ENCODE measurements around the gene LEF1. TPM values are rescaled to one million over a fixed set of nuclear protein-coding genes. Genes with fewer than 3 reads are reported as not detected.

Gene LEF1
- total RNA-seq, 4 donors from 2014 or later, result 0.42 to 3.6 (median 1.9) TPM

GRCh38 chr4:108166038-108166437 is 2.7 kb downstream of the LEF1 start:
- H3K9me3 ChIP-seq, result no peaks in the 10 kb centered on the region
- intact Hi-C loops (cut with DNase I), result no loop called here
- 60% methylated on average over 12 of the region's 12 CpGs for WGBS
- H3K36me3 ChIP-seq, result no peaks in the 10 kb centered on the region
- no peak overlapping the region for H3K27ac ChIP-seq (replicated peaks in 1 of 4)
- peaks cover 26 to 36% (median 34%) of the 10 kb centered on the region in 4 donors for H3K4me1 ChIP-seq
- TF ChIP-seq POLR2AphosphoS5 (IDR thresholded peaks at IDR 0.05) (no peak), EP300 (IDR thresholded peaks at IDR 0.05) (no peak)
- H3K4me3 ChIP-seq, result peak overlapping the region in 2 of 4 donors; percentile 63 to 71
- no peak for DNase-seq (ENCODE audit: extremely low spot score)
- H3K27me3 ChIP-seq, result peaks cover 7 to 99% (median 58%) of the 10 kb centered on the region in 4 donors

- Histone ChIP-seq H3K36me3 (no peaks in the 10 kb centered on the region), H3K27ac (replicated peaks in 1 of 4) (no peak overlapping the region), H3K4me1 (peaks cover 26 to 36% (median 34%) of the 10 kb centered on the region in 4 donors), H3K4me3 (no peak overlapping the region), H3K9me3 (no peaks in the 10 kb centered on the region), H3K27me3 (peaks cover 7 to 99% (median 55%) of the 10 kb centered on the region in 4 donors)
- TF ChIP-seq POLR2AphosphoS5 (IDR thresholded peaks at IDR 0.05) (no peak), EP300 (IDR thresholded peaks at IDR 0.05) (no peak), POLR2A (IDR thresholded peaks at IDR 0.05; ENCODE audit: low read depth) (no peak), CTCF (IDR thresholded peaks at IDR 0.05) (no peak)
- intact Hi-C loops (cut with DNase I), result no loop called here
- no peak for DNase-seq (ENCODE audit: extremely low spot score)
- WGBS, result 64% methylated on average over 10 of the region's 10 CpGs
Observed at GRCh38 chr4:108165586-108165985, 3.1 kb downstream of the LEF1 start.

DNA sequence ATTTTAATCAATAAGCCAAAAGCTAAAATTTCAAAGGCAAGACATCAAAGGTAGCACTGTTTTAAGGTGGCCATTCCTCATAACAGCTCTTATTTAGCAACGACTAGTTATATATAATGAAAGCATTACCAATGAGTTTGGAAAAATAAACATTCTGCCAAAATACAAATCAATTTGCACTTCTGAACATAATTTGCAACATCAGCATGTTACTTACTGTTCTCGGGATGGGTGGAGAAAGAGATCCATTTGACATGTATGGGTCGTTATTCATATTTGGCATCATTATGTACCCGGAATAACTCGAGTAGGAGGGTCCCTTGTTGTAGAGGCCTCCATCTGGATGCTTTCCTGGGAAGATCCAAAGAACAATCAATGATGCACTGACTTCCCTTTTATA is 5.4 kb downstream of the LEF1 start:
- intact Hi-C loops (cut with DNase I), result no loop called here
- TF ChIP-seq CTCF (IDR thresholded peaks at IDR 0.05) (no peak), POLR2AphosphoS5 (IDR thresholded peaks at IDR 0.05) (no peak), EP300 (IDR thresholded peaks at IDR 0.05) (no peak), POLR2A (IDR thresholded peaks at IDR 0.05; ENCODE audit: low read depth) (no peak)
- H3K4me1 ChIP-seq, result peaks cover 18 to 23% (median 22%) of the 10 kb centered on the region in 4 donors
- peaks cover 7 to 92% (median 41%) of the 10 kb centered on the region in 4 donors for H3K27me3 ChIP-seq
- H3K4me3 ChIP-seq, result no peak overlapping the region
- no peak for DNase-seq (ENCODE audit: extremely low spot score)
- H3K9me3 ChIP-seq, result no peaks in the 10 kb centered on the region
- no peaks in the 10 kb centered on the region for H3K36me3 ChIP-seq
- H3K27ac ChIP-seq (replicated peaks in 1 of 4), result no peak overlapping the region
- 95% methylated on average over 5 of the region's 5 CpGs for WGBS

DNA sequence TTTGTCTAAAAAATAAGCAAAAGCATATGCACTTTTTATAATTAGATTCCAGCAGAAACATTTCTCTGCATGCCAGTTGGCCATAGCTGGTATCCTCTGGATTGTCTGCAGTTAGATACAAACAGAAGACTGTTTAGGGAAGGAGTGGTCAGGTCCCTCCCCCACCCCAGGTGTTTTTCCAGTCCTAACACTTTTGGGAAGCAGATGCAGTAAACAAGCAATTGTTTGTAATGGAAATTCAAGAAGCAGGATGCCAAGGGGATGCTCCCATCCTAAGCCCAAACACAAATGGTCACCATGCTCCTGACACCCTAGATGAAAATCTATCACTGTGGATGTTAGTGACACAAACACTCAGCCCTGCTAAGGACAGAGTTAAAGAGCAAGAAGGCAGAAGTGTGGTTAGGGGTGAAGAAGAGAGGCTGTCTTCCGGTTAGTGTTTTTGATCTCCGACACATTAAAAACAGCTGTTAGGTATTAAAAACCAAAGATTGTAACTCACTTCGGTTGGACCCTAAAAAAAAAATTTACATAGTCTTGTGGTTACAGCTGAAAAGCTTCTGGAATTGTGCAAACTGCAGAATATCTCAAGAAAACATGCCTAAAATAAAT is 7.9 kb downstream of the LEF1 start:
- Histone ChIP-seq H3K9me3 (no peaks in the 10 kb centered on the region), H3K27me3 (peaks cover 0 to 77% (median 25%) of the 10 kb centered on the region in 4 donors), H3K36me3 (no peaks in the 10 kb centered on the region), H3K4me1 (no peaks in the 10 kb centered on the region), H3K4me3 (no peak overlapping the region), H3K27ac (replicated peaks in 1 of 4) (no peak overlapping the region)
- 71% methylated on average over 3 of the region's 3 CpGs for WGBS
- intact Hi-C loops (cut with DNase I), result no loop called here
- no peak for DNase-seq (ENCODE audit: extremely low spot score)
- TF ChIP-seq POLR2A (IDR thresholded peaks at IDR 0.05; ENCODE audit: low read depth), result no peak
- no peak for TF ChIP-seq EP300 (IDR thresholded peaks at IDR 0.05)
- no peak for TF ChIP-seq POLR2AphosphoS5 (IDR thresholded peaks at IDR 0.05)
- TF ChIP-seq CTCF (IDR thresholded peaks at IDR 0.05), result no peak

DNA sequence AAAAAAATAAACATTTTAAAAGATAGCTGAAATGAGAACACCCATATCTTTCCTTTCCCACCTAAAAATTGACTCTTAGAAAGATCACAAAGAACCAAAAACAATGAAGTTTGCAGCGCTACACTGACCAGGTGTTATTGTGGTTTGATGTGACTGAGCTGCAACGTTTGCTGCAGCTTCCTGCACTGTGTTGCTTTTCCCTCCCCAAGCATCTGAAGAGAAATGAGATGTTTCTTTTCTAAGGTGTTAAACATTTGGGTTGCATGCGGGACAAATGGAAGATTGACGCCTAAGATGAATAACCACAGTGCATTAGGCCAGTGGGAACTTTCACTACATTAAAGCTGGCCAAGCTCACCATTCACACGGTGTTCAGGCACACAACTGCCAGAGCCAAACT is 8.9 kb downstream of the LEF1 start:
- Histone ChIP-seq H3K36me3 (no peaks in the 10 kb centered on the region), H3K4me3 (no peak overlapping the region), H3K27me3 (peaks cover 0 to 76% (median 18%) of the 10 kb centered on the region in 4 donors), H3K4me1 (no peaks in the 10 kb centered on the region), H3K9me3 (no peaks in the 10 kb centered on the region), H3K27ac (replicated peaks in 1 of 4) (no peak overlapping the region)
- 83% methylated on average over 5 of the region's 5 CpGs for WGBS
- intact Hi-C loops (cut with DNase I), result no loop called here
- no peak for DNase-seq (ENCODE audit: extremely low spot score)
- TF ChIP-seq POLR2AphosphoS5 (IDR thresholded peaks at IDR 0.05), result no peak
- TF ChIP-seq EP300 (IDR thresholded peaks at IDR 0.05), result no peak
- TF ChIP-seq POLR2A (IDR thresholded peaks at IDR 0.05; ENCODE audit: low read depth), result no peak
- no peak for TF ChIP-seq CTCF (IDR thresholded peaks at IDR 0.05)

Measured in esophagus muscularis mucosa (tissue), 4 donors.